AML-193 (cell line): ENCODE results near the gene LIG1.

Source experiments
- DNase-seq, 2 experiments: peaks; one replicate each; lab custom pipeline; 2025; lab: John Stamatoyannopoulos, UW

LIG1 gene

GRCh38 chr19:48169939-48170803 is at the start of gene LIG1, which contains the start of gene ZSWIM9:
TSS of gene LIG1 (minus strand) at chr19:48170344. CDS start at chr19:48165566, 4,778 bp downstream.
TSS of gene ZSWIM9 (plus strand) at chr19:48170680. CDS start at chr19:48171803, 1,123 bp downstream.
- peak; percentile 86 to 96 for DNase-seq

- DNase-seq: no peak
Measured at GRCh38 chr19:48218997-48219396, 48.9 kb upstream of the LIG1 start.

- DNase-seq: no peak
Measured at GRCh38 chr19:48216933-48217332, 46.8 kb upstream of the LIG1 start.

- no peak for DNase-seq
Measured at GRCh38 chr19:48213959-48214358, 43.8 kb upstream of the LIG1 start.

- no peak for DNase-seq
Measured at GRCh38 chr19:48210005-48210404, 39.9 kb upstream of the LIG1 start.

GRCh38 chr19:48206397-48207093 is 36.4 kb upstream of the LIG1 start:
- no peak for DNase-seq

- DNase-seq: peak; percentile 94 to 95
Measured at GRCh38 chr19:48203794-48204628, 33.9 kb upstream of the LIG1 start.

GRCh38 chr19:48203222-48203793 is 33.2 kb upstream of the LIG1 start:
- no peak for DNase-seq

GRCh38 chr19:48196933-48197665 is 27.0 kb upstream of the LIG1 start:
- DNase-seq: no peak

- no peak for DNase-seq
Measured at GRCh38 chr19:48196321-48196763, 26.2 kb upstream of the LIG1 start.

- DNase-seq: no peak
Measured at GRCh38 chr19:48194844-48195830, 25.0 kb upstream of the LIG1 start.

GRCh38 chr19:48194041-48194843 is 24.1 kb upstream of the LIG1 start:
- DNase-seq: no peak

GRCh38 chr19:48192750-48193149 is 22.6 kb upstream of the LIG1 start:
- DNase-seq: no peak

GRCh38 chr19:48190885-48191284 is 20.7 kb upstream of the LIG1 start:
- DNase-seq: no peak

GRCh38 chr19:48190288-48190884 is 20.2 kb upstream of the LIG1 start:
- DNase-seq: no peak

GRCh38 chr19:48186541-48186991 is 16.4 kb upstream of the LIG1 start:
- no peak for DNase-seq

- no peak for DNase-seq
Measured at GRCh38 chr19:48186015-48186414, 15.9 kb upstream of the LIG1 start.

GRCh38 chr19:48183356-48183755 is 13.2 kb upstream of the LIG1 start:
- DNase-seq: no peak
